Stimulated activated CD8-positive, alpha-beta memory T cell treated with anti-CD3 and anti-CD28 coated beads, Interleukin-12 subunit alpha, Interleukin-12 subunit beta, amount 100 ng/mL, for 24 hours (primary cell): ENCODE results near the gene ETDC.

Experiments
- DNase-seq: peaks from one replicate; pipeline ENCODE4 v3.0.0-alpha.2; 2020; ENCODE audit errors: extremely low read depth

Gene ETDC

GRCh38 chrX:135346975-135347374 lies 37.7 kb downstream of the ETDC start:
- no peak for DNase-seq

GRCh38 chrX:135347381-135348016 lies 38.2 kb downstream of the ETDC start:
- DNase-seq, result no peak

- DNase-seq, result no peak
Measured at GRCh38 chrX:135354288-135354687, 45.0 kb downstream of the ETDC start.
